Omental fat pad (tissue), 4 donors: Measurements from ENCODE around the gene ABCG1. TPM values are rescaled to one million over a fixed set of nuclear protein-coding genes. Genes with fewer than 3 reads are reported as not detected.
"Not testable (repeated sequence)": the region's sequence is repeated elsewhere in the genome, so short reads cannot be mapped to it uniquely, and the experiment has no call there.

Experiments
- ATAC-seq: fragments of 150-250 bp; one replicate; pipeline ENCODE4 v1.9.1; 2016; ENCODE audit warnings: mild to moderate bottlenecking, moderate library complexity; ENCODE audit not compliant: low FRiP score
- DNase-seq: peaks from one replicate; pipeline ENCODE4 v3.0.0-alpha.2; 2019; ENCODE audit warnings: low spot score
- total RNA-seq, 4 donors: library from RNA; depleted of rRNA; stranded (reverse); fragments of >200 nt; gene quantifications; one replicate each; pipeline ENCODE4 v1.1.0, GENCODE V29; 2016
- TF ChIP-seq, protein P1 (sequence below), 3 donors: fragments of 450-650 bp; IDR thresholded peaks; one replicate each; pipeline ENCODE4 v1.5.1; 2016 to 2017; ENCODE audit warnings: antibody characterized with exemption in 3 of 3, mild to moderate bottlenecking in 3 of 3, moderate library complexity in 2 of 3

ABCG1 gene
- total RNA-seq, 4 donors from 2014 or later, result 9.8 to 45.1 (median 30.2) TPM

DNA sequence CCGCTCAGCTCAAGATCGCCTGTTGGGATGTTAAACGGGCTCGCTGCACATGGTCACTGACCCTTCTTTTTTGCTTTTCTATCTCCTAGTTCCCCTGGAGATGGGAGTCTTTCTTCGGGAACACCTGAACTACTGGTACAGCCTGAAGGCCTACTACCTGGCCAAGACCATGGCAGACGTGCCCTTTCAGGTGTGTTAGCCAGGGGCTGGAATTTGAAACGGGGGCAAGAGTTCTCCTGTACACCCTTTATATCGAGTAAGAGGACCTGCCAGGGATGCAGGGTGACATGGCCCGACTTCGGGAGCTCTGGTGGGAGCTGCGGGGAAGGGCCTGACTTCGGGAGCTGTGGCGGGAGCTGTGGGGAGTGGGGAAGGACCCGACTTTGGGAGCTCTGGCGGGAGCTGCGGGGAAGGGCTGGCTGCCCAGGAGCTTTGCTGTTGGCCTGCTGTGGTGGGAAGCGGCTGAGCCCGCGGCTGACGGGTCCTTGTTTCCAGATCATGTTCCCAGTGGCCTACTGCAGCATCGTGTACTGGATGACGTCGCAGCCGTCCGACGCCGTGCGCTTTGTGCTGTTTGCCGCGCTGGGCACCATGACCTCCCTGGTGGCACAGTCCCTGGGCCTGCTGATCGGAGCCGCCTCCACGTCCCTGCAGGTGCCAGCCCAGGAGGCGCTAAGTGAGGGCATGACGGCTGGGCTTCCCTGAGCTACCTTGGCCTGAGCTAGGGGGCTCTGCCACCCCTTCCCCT lies 72.2 kb downstream of the ABCG1 start:
- DNase-seq (no peak), ATAC-seq (no peak)
- TF ChIP-seq, protein P1, sequence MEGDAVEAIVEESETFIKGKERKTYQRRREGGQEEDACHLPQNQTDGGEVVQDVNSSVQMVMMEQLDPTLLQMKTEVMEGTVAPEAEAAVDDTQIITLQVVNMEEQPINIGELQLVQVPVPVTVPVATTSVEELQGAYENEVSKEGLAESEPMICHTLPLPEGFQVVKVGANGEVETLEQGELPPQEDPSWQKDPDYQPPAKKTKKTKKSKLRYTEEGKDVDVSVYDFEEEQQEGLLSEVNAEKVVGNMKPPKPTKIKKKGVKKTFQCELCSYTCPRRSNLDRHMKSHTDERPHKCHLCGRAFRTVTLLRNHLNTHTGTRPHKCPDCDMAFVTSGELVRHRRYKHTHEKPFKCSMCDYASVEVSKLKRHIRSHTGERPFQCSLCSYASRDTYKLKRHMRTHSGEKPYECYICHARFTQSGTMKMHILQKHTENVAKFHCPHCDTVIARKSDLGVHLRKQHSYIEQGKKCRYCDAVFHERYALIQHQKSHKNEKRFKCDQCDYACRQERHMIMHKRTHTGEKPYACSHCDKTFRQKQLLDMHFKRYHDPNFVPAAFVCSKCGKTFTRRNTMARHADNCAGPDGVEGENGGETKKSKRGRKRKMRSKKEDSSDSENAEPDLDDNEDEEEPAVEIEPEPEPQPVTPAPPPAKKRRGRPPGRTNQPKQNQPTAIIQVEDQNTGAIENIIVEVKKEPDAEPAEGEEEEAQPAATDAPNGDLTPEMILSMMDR (IDR thresholded peaks at IDR 0.05), result no peak

DNA sequence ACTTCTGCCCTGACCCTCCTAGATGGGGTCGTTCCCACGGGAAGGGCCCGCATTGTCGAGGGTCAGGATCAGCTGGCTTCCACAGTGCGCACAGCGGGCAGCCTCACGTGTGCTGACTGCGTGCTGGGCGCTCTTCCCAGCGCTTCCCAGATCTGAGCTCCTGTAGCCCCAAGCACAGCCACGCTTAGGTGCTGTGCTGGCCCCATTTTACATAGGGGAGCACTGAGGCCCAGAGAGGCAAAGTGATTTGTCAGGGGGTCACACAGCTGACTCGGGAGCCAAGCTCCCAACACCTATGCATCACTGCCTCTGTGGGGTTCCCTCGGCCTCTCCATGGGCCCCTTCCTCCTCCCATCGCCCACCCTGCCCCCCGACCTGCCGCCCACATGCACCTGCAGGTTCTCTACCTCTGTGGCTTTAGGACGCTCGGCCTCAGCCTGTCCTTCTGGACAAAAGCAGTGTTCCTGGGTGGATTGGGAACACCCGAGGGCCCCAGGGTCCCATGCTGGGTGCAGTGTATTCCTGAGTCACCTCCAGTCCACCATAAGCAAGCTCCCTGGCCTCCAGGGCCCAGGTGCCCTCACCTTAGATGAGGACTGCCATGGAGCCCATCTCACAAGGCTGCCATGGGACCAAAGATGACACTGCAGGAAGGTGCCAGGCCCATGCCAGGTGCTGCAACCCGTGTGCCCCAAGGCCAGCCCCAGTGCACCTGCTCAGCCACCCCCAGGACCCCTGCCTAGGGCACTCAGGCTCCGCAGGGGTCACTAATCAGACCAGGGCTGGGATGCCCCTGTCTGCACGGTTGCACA lies 73.0 kb downstream of the ABCG1 start:
- DNase-seq (no peak), ATAC-seq (no peak)
- TF ChIP-seq, protein P1 (IDR thresholded peaks at IDR 0.05), result no peak

DNA sequence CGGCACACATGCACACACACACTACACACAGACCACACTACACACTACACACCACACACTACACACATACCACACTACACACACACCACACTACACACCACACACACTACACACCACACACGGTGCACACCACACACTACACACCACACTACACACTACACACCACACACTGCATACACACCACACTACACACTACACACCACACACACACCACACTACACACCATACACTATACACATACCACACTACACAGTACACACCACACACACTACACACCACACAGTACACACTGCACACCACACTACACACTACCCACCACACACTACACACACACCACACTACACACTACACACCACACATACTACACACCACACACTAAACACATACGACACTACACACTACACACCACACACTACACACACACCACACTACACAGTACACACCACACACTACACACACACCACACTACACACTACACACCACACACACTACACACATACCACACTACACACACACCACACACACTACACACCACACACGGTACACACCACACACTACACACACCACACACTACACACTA lies 73.7 kb downstream of the ABCG1 start:
- DNase-seq, ATAC-seq: not testable (repeated sequence)

DNA sequence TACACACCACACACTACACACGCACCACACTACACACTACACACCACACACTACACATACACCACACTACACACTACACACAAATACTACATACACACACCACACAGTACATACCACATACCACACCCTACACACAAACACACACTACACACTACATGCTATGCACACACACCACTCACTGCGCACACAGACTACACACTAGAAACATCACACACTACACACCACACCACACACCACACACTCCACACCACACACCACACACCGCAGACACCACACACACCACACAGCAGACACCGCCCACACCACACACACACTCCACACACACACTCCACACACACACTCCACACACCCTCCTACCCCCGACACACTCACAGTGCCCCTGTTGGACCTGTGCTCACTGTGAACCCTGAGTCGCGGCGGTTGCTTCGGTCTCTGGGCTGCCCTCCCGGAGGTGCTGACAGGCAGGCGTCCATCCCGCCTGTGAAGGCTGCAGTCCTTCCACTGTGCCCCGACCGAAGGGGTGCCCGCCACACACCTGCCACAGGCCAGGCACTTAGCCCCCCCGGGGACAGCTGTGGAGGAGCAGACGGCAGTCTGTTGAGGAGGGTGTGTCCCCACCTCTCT lies 74.8 kb downstream of the ABCG1 start:
- DNase-seq (no peak), ATAC-seq (no peak)
- TF ChIP-seq, protein P1 (IDR thresholded peaks at IDR 0.05), result no peak

DNA sequence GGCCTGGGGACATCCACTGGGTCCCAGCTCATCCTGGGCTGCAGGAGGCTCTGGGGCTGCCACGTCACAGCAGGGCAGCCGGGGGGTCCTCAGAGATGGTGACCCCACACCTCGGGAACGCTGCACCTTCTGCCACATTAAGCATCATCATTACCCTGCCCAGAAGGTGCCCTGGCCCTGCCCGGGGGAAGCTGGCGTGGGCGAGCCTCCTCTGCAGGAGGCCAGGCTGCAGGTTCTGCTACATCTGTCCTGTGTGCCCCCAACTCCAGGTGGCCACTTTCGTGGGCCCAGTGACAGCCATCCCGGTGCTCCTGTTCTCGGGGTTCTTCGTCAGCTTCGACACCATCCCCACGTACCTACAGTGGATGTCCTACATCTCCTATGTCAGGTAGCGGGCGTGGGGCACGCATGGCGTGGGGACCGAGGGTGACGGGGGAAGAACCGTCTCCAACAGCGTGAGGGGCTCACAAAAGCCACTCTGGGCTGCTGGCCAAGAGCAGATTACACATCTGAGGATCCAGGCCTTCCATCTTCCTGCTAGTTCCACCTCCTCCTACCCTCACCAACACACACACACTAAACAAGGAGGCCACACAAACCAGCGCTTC lies 75.4 kb downstream of the ABCG1 start:
- DNase-seq (no peak), ATAC-seq (no peak)
- TF ChIP-seq, protein P1 (IDR thresholded peaks at IDR 0.05), result no peak

DNA sequence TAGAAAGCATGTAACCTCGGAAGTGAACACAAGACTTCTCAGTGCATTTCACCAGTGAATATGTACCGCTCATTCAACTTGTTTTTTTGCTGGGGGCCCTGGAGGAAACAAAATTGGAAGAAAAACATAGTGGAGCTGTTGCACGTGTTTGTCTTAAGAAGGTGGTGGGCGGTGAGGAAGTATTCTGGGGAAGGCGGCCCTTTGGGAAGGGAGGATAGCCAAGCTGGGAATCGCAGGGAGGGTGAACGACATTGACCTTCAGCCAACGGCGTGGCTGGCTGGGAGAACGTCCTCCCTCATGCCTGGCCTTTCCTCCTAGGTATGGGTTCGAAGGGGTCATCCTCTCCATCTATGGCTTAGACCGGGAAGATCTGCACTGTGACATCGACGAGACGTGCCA lies 76.9 kb downstream of the ABCG1 start:
- TF ChIP-seq, protein P1 (IDR thresholded peaks at IDR 0.05), result no peak
- DNase-seq (no peak), ATAC-seq (no peak)

DNA sequence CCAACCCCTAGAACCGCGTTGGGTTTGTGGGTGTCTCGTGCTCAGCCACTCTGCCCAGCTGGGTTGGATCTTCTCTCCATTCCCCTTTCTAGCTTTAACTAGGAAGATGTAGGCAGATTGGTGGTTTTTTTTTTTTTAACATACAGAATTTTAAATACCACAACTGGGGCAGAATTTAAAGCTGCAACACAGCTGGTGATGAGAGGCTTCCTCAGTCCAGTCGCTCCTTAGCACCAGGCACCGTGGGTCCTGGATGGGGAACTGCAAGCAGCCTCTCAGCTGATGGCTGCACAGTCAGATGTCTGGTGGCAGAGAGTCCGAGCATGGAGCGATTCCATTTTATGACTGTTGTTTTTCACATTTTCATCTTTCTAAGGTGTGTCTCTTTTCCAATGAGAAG lies 77.6 kb downstream of the ABCG1 start:
- TF ChIP-seq, protein P1 (IDR thresholded peaks at IDR 0.05), result no peak
- DNase-seq (no peak), ATAC-seq (no peak)
